GM18861 (cell line): ENCODE measurements around the gene ACAP1.
A peak's percentile ranks its signal among the peaks of the same experiment; 100 is the strongest.
"Not testable (repeated sequence)": the region's sequence is repeated elsewhere in the genome, so short reads cannot be mapped to it uniquely, and the experiment has no call there.

Source experiments
- ATAC-seq: cut with Tn5 transposase; IDR thresholded peaks from one replicate; pipeline ENCODE4 v1.9.1; 2021; ENCODE audit not compliant: unreplicated experiment

ACAP1 gene

DNA sequence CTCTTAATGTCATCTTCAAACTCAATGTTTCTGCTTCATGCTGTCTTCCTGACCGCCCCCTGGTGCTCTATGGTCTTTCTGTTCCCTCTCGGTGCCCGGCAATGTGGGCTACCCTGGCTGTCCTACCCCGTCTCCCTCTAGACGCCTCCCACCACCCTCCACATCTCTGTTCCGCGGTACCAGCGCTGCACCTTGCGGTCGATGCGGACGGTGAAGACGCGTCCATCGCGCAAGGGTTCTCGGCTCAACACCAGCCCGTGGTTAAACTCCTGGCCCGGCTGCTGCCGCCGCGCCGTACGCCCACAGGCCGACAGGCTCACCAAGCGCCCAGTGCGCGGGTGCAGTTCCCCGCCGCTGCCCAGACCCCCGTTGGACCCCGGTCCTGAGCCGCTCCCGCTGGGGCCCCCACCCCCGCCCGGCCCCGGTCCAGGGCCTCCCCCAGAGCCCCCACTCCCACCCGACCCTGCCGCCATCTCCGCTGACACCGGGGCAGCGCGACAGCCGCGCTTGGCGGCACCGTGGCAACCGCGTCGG, 7.4 kb upstream of the ACAP1 start, which contains the start of gene NEURL4:
NEURL4 (minus strand) TSS at position 496 of the 534 bp plus-strand sequence; CDS start at position 473, 23 bp downstream.
- ATAC-seq = no peak

DNA sequence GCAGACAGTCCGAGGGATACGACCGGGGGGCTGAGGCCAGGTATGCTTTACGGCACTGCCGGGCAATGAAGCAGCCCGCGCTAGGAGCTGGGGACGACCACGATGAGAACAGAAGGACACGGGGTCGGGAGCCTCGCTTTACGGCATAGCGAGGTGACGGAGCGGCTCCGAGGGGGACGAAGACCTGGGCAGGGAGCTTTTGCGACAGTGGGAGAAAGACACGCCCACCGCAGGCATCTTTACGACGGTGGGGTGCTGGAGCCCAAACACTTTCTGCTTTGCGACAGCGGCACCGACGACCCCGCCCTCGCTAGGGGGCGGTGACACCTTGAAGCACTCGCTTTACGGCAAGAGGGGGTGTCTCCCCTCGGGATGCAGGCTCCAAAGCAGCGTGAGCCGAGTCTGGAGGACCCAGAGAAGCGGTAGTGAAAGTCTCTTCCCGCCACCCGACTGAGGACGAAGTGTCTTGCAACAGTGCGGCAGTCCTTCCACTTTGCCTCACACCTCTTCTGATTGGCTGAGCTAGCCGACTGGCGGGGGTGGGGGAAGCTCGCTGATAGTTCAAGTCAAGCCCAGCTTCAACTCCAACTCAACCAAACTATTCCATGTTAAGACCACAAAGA, 6.8 kb upstream of the ACAP1 start:
- ATAC-seq = peak; percentile 54

DNA sequence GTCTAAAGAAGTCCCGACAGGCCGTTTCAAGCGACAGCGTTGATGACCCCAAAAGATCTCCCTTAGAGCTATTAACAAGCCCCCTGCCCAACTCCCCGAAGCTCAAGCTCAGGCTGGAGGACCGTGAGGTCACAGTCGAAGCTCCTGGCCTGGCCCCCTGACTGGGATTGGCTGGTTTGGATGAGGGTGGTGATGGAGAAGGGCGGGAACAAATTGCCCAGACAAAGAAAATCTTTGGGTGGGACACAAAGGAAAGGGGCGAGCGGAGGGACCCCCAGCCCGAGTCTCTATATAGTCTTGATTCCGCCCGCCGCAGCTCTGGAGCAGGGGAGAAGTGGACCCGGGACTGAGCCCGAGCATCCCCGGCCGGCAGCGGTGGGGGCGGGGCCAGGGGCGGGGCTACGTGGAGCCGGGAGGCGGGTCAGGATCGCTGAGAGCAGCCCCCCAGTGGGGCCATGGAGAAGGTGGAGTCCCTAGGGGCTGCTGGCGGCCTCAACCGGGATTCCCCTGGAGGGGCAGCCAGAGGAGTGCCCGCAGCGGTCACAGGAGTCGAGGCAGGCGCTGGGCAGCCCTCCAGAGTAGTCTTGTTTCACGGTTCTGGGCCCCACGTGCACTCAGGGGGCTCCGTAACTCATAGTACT, 6.2 kb upstream of the ACAP1 start:
- ATAC-seq = peak; percentile 25

DNA sequence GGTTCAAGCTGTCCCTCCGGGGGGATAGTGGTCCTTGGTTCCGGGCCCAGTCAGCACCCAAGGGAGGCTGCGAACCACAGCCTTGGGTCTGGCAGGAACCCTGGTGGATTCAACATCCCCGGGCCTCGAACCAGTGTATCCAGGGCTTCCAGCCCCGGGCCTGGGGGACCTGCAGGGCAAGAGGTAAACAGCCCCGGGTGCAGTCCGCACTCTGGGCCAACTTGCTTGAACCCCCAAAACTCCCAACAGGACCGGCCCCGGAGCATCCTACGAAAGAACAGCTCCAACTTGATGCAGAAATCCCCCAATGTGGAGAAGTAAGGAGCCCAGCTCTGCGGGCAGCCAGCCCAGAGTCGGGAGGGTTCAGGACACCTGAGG, 5.7 kb upstream of the ACAP1 start:
- ATAC-seq = no peak

DNA sequence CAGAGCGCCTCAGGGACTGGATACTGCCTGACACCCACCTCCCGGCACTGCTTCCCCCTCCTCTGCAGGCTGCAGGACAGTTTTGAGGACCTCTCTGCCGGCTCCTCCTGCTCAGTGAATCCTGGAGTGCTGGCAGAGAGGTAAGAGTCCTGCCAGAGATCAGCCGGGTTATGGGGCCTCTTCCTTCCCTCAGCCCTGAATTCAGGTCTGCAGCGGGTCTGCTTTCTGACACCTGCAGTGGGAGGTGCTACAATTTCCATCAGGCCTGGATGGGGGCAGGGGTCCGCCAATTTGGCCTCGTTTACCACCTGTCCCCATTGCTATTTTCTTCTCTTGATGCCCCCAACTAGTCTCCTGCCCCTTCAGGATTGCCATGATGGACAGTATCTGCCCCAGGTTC, 4.2 kb upstream of the ACAP1 start:
- no peak for ATAC-seq

DNA sequence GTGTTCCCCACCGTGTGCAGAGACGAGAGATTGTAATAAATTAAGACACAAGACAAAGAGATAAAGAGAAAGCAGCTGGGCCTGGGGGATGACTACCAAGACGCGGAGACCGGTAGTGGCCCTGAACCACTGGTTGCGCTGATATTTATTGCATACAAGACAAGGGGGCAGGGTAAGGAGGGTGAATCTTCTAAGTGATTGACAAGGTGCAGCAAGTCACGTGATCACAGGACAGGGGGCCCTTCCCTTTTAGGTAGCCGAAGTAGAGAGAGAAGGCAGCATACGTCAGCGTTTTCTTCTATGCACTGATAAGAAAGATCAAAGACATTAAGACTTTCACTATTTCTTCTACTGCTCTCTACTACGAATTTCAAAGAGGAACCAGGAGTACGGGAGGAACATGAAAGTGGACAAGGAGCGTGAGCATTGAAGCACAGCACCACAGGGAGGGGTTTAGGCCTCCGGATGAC, 3.7 kb upstream of the ACAP1 start:
- not testable (repeated sequence) for ATAC-seq

DNA sequence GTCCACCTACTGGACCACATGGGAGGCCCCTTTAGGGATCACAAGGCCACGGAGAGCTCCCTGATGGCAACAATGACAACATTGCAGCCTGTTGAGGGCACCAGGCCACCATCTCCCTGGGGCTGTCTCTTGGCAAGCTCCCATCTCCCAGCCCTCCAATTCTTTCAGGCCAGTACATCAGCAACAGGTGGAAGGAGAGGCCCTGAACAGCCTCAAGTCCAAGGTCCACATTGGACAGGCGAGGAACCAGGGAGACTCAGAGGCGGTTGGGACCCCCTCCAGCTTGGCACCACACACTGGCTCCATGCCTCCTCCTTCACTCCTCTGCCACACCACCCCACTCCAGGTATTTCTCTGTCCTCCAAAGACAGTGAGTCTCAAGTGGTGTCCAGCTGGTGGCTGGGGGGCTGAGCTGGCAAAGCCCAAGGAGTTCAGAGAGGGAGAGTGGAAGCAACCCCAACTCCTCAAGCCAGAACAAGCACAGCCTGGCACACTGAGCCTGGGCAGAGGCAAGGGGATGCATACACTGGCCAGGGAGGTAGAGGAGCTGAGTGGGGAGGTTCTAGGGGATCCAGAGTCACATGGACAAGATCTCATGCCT, 1.3 kb upstream of the ACAP1 start:
- no peak for ATAC-seq

DNA sequence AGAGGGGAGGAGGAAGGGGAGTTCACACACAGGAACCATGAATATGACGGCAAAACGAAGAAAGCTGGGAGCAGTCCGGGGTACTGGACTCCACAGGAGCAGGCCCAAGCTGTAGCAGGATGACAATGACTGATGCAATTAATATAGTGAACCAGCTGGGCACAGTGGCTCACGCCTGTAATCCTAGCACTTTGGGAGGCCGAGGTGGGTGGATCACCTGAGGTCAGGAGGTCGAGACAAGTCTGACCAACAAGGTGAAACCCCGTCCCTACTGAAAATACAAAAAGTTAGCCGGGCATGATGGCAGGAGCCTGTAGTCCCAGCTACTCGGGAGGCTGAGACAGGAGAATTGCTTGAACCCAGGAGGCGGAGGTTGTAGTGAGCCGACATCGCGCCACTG, 564 bp upstream of the ACAP1 start:
- ATAC-seq = not testable (repeated sequence)

DNA sequence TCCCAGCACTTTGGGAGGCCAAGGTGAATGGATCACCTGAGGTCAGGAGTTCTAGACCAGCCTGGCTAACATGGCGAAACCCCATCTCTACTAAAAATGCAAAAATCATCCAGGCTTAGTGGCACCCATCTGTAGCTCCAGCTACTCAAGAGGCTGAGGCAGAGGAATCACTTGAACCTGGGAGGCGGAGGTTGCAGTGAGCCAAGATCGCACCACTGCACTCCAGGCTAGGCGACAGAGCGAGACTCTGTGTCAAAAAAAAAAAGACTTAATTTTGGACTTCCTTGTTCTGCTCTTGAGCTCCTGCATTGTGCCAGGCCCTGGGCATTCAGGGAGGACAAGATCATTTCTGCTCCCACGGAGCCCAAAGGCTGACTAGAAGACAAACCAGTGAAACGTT, 1.3 kb downstream of the ACAP1 start:
- ATAC-seq = not testable (repeated sequence)

DNA sequence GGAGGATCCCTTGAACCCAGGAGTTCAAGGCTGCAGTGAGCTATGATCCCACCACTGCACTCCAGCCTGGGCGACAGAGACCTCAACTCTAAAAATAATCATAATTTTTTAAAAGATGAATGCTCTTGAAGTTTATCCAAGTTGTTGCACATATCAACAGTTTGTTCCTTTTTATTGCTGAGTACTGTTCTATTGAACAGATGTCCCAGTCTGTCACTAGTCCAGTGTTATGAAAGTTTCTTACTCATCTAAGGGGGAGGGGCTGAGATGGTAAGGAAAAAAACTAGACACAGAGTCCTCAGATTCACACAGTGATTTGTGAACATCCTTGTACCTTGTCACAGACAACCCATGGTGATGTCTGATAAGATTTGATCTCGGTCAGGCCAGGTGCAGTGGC, 3.9 kb downstream of the ACAP1 start:
- ATAC-seq = no peak

DNA sequence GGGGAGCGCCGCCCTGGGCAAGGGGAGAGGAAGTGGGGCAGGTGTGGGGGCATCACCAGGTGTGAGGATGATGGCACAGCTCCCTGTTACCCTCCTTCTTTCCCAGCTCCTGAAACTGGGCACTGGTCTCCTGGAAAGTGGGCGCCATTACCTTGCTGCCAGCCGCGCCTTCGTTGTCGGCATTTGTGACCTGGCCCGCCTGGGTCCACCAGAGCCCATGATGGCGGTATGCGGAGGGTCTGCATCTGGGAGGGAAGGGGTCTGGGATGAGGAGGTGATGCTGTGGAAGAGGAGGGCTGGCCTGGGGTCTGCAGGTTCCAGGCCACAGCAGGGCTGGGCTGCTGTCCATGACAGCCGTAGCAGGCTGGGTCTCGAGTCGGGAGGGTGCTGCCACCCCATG, 5.5 kb downstream of the ACAP1 start:
- no peak for ATAC-seq

DNA sequence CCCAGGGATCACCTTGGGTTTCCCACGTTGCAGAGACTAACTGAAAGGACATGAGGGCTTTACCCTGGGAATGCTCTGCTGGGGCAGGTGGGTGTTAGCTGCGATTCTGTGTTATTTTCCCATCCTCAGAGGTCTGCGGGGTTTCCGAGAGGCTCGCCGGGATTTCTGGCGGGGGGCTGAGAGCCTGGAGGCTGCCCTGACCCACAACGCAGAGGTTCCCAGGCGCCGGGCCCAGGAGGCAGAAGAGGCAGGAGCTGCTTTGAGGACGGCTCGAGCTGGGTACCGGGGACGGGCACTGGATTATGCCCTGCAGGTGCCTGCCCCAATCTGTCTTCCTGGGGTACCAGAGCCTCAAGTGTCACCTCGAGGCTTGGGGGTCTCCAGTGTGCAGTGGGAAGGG, 6.9 kb downstream of the ACAP1 start:
- ATAC-seq = no peak

DNA sequence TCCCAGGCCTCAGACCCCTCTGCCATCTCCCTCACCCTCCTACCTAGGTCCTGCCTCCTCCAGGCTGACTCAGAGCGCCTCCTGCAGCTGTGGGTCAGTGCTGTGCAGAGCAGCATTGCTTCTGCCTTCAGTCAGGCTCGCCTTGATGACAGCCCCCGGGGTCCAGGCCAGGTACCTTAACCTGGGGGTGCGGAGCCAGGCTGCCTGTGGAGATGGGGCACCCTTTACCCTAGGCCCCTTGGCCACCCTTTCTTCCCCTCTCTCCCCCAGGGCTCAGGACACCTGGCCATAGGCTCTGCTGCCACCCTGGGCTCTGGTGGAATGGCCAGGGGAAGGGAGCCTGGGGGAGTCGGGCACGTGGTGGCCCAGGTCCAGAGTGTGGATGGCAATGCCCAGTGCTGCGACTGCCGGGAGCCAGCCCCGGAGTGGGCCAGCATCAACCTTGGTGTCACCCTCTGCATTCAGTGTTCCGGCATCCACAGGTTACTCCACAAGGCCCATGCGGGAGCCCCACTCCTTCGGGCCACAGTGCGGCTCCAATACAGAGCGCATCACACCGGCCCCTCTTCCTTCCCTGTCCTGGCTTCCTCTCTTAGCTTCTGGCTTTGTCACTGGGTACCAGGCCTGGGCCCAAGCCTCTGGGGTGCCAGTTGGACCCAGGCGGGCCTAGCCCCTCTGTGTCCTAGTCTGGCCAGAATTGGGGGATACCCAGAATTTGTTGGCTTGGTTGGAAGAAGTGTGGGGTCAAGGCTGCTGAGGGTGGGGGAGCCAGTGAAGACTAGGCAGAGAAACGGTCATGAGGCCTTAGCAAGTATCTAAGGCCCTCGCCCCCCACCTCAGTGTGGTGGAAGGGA, 10.7 kb downstream of the ACAP1 start:
- no peak for ATAC-seq

DNA sequence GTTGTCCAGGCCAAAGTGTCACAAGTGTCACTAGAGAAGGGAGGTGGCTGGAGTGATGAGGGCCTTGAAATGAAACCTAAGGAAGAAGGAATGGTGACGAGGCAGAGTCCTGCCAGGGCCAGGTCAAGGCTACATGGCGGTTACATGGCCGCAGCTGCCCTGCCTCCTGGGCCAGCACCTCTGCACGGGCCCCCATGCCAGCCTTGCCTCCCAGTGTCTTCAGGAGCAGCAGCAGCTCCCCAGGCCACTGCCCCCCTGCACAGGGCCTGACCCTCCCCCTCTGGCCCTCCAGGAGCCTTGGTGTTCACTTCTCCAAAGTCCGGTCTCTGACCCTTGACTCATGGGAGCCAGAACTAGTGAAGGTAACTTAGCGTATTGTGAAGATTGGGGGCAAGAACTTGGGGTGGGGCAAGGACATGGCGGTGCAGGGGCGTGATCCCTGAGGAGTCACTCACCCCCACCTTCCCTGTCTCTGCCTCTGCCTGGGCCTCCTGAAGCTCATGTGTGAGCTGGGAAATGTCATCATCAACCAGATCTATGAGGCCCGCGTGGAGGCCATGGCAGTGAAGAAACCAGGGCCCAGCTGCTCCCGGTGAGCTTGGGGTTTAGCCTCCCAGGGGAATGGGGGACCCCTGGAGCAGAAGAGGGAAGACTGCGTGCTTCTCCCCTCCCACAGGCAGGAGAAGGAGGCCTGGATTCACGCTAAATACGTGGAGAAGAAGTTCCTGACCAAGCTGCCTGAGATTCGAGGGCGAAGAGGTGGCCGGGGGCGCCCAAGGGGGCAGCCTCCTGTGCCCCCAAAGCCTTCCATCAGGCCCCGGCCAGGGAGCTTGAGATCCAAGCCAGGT, 11.5 kb downstream of the ACAP1 start:
- no peak for ATAC-seq

DNA sequence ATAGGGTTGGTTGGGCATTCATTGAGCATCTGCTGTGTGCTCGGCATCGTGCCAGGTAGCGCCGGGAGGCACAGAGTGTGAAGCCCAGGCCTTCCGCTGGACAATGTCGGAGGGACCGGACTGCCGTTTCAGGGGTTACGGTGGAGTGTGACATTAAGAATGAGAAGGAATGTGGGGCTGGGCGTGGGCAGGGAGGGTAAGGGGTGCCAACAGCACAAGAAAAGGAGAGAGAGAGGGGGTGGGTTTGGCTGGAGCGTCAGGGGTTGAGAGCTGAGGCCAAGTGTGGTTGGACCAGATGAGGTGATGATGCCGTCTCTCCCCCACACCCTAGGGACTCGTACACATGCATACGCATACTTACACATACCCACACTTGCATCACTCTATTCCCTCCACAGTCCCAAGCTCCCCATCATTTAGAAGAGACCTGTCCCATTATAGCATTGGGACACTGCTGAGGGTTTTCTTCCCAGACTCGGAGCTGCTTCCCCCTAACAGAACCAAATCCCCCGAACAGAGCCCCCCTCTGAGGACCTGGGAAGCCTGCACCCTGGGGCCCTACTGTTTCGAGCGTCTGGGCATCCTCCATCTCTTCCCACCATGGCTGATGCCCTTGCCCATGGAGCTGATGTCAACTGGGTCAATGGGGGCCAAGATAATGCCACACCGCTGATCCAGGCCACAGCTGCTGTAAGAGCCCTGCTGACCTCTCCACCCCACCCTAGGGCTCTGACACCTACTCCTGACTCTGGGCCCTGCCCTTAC, 12.3 kb downstream of the ACAP1 start:
- no peak for ATAC-seq

DNA sequence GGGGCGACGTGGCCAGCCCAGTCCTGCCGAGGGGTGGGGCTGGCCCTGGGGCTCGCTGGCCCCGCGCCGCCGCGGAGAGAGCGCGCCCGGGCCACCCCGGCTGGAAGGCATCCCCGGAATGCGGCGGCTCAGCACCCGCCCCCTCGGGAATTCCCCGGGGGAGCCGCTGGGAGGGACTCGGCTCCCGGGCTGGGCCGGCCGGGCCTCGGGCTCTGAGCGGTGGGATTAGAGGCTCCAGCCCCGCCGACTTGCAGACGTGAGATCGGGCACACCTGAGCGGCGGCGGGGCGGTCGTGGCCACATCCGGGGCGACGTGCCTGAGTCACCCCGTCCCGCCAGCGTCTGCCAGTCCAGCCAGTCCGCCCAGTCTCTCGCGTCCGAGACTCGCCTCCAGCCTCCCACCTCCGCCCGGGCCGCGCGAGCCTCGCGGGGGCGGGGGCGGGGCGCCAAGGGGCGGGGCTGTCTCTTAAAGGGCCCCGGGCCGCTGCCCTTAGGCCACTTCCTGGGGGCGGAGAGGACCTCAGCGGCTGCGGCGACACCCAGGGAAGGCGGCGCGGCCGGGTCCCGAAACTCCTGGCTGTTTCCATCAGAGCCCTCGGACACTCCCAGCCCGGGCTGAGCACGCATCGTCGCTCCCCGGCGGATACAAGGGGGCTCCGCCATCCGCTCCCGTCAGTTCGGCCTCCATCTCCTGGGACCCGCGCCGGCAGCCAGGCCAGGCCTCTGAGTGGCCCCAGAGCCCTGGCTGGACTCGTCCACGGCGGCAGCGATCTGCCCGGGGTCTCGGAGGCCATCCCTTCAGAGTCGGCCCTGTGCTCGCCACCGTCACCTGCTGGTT, 15.6 kb downstream of the ACAP1 start, which contains the start of gene KCTD11:
KCTD11 (plus strand) TSS at position 498 of the 838 bp plus-strand sequence.
- peak; percentile 58 for ATAC-seq

DNA sequence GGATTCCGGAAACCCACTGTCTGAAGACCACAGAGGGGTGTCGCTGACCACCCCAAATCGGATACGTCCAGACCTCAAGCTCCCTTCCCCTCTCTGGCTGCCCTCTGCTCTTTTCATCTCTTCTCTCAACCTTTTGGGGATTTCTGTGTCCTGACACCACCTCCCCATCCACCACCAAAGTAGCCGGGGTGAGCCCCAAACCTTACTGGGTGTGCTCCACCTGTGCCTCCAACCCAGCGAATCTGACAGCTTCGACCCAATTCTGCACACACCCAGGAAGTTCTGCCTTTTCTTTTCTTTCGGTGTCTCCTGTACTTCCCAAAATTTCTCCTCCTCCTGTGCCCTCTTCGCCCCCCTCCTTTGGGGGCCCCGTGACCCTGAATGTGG, 16.2 kb downstream of the ACAP1 start:
- ATAC-seq = no peak

DNA sequence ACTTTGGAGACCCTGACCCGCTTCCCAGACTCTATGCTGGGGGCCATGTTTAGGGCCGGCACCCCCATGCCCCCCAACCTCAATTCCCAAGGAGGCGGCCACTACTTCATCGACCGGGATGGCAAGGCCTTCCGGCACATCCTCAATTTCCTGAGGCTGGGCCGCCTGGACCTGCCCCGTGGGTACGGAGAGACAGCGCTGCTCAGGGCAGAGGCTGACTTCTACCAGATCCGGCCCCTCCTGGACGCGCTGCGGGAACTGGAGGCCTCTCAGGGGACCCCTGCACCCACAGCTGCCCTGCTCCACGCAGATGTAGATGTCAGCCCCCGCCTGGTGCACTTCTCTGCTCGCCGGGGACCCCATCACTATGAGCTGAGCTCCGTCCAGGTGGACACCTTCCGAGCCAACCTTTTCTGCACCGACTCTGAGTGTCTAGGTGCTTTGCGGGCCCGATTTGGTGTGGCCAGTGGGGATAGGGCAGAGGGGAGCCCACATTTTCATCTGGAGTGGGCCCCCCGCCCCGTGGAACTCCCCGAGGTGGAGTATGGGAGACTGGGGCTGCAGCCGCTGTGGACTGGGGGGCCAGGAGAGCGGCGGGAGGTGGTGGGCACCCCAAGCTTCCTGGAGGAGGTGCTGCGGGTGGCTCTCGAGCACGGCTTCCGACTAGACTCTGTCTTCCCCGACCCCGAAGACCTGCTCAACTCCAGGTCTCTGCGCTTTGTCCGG, 16.7 kb downstream of the ACAP1 start:
- no peak for ATAC-seq
